GM19240 (cell line): ENCODE data around the gene APH1A.
"Not testable (repeated sequence)": the region's sequence is repeated elsewhere in the genome, so short reads cannot be mapped to it uniquely, and the experiment has no call there.

Source experiments
- DNase-seq: peaks from one replicate; pipeline ENCODE4 v3.0.0; 2011; ENCODE audit warnings: low spot score; ENCODE audit not compliant: insufficient read length

APH1A gene

DNA sequence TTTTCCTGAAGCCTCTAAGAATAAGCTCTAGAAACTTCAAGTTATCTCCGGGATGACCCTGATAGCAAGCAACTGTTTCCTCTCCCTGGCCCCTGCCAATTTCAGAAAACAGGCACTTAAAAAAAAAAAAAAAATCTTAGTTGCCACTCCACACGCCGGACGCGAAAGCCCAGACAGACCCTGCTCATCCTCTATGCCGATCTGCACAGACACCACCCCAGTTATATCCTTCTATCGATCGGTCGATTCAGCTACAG, 34.6 kb downstream of the APH1A start:
- DNase-seq: no peak

DNA sequence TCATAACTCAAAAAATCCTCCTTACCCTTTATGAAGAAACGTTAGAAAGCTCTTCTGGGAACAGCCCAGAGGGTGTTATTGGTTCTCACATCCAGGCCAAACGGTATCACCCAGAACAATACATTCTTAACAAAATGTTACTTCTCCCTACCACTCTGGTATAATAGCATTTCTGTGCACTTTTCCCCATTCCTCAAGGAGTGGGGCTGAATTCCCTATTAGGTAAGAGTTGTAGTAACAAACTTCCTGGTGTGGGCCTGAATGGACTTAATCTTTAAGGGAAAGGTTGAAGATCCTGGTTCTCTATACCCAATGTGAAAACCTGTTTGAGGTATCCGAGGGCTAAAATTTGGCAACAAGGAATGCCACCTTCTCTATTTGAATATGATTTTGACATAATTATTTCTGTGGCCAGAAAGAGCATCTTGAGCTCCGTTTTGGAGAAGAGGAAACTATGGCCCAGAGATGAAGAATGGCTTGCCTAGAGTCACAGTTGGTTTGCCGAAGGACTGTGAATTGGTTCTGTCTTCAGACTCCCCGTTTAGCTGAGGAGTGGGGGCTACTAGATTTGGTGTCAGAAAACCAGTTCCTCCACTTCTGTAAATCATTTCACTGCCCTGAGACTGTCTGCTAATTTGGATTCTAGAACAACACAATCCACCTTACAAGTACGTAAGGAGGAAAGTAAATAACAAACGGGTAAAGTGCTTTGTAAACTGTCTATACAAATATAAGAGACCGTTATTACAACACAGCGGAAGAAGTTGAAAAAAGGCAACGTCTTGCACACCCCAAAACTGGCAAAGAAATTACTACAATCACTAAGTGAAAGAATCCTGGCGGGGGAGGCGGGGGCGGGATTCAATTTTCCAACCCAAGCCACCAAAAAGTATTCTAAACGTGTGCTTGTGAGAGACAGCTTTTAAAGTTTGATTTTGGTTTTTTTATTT, 35.2 kb downstream of the APH1A start:
- DNase-seq: no peak

DNA sequence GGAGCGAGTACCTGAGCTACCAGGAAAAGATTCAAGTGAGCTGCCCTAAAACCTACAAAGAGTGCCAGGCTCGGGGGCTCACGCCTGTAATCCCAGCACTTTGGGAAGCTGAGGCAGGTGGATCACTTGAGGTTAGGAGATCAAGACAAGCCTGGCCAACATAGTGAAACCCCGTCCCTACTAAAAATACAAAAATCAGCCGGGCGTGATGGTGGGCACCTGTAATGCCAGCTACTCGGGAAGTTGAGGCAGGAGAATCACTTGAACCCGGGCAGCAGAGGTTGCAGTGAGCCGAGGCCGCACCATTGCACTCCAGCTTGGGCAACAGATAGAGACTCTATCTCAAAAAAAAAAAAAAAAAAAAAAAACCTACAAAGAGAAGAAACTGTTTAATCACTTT, 35.9 kb downstream of the APH1A start:
- DNase-seq: not testable (repeated sequence)

DNA sequence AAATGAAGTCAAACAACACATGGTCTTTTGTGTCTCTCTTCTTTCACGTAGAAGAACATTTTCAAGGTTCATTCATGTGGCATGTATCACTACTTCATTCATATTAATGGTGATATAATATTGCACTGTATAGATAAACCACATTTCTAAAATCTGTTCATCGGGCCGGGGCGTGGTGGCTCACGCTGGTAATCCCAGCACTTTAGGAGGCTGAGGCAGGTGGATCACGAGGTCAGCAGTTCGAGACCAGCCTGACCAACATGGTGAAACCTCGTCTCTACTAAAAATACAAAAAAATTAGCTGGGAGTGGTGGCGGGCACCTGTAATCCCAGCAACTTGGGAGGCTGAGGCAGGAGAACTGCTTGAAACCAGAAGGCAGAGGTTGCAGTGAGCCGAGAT, 40.6 kb downstream of the APH1A start:
- not testable (repeated sequence) for DNase-seq

DNA sequence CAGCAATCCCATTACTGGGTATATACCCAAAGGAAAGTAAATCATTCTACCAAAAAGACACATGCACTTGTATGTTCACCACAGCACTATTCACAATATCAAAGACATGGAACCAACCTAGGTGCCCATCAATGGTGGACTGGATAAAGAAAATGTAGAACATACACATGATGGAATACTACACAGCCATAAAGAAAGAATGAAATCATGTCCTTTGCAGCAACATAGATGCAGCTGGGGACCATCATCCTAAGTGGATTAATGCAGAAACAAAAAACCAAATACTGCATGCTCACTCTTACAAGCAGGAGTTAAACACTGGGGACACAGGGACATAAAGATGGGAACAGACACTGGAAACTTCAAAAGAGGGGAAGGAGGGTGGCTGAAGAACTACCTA, 41.6 kb downstream of the APH1A start:
- no peak for DNase-seq

DNA sequence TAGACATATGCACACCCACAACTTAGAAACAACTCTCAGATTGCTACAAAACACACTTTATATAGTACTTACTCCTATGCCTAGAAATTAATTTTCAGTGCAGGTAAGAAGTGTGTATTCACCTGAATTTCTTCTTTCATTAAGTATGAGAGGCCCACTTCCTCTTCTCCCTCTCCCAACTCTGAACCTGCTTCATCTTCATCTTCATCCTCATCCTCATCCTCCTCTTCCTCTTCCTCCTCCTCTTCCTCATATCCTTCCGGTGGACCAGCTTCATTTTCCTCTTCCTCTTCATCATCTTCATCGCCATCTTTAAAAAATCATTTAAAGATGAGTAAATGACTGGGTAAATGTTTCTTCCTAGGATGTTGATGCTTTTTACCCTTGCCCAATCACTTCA, 42.3 kb downstream of the APH1A start:
- DNase-seq: no peak

DNA sequence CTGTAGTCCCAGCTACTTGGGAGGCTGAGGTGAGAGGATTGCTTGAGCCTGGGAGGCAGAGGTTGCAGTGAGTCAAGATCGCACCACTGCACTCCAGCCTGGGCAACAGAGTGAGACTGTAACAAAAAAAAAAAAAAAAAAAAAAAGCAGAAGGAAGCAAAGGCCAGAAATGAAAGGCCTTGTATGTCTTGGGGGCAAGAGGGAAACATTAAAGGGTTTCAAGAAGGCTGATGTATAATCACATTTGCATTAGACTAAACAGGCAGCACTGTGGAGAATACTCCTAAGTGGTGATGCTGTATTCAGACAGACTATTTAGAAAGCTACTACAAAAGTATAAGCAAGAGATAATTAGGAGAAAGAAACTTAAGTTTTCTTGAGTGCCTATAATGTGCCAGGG, 43.3 kb downstream of the APH1A start:
- DNase-seq: no peak

DNA sequence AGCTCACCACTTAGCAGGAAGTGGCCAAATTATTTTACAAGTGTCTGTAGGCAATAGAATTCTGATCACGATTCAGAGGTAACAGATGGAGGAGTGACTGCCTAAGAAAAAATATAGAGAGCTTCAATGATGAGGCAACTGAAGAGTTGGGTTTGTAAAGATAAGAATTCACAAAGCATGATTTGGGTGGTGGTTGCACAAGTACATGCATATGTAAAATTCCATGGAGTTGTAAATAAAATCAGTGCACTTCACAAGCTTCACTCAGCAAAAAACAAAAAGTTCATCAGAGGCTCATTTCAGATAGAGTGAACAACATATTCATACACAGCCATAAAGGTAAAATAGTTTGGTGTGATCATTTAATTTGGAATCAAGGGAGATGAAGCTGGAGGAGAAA, 43.8 kb downstream of the APH1A start:
- no peak for DNase-seq

DNA sequence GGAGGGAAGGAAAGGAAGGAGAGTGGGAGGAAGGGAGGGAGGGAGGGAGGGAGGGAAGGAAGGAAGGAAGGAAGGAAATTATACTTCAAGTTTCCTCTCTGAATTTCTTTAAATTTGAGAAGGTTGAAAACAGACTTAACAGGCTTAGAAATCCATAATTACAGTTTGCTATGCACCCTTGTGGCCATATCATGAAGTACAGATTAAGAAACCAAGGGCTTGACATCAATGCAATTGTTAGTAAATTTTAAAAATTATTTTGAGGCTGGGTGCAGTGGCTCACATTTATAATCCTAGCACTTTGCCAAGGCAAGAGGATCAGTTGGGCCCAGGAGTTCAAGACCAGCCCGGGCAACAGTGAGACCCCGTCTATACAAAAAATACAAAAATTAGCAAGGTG, 47.3 kb downstream of the APH1A start:
- DNase-seq: no peak

DNA sequence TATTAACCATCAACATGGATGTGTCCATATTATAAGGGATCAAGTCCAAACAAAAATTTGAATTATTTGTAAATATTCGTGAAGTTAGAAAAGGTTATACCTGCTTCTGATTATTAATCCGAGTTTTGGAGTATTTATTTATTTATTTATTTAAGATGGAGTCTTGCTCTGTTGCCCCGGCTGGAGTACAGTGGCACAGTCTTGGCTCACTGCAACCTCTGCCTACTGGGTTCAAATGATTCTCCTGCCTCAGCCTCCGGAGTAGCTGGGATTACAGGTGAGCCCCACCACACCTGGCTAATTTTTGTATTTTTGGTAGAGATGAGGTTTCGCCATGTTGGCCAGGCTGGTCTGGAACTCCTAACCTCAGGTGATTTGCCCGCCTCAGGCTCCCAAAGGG, 53.0 kb downstream of the APH1A start:
- not testable (repeated sequence) for DNase-seq
